GM18519 (cell line): ENCODE results near the gene DCHS1.
"Not testable (repeated sequence)": the region's sequence is repeated elsewhere in the genome, so short reads cannot be mapped to it uniquely, and the experiment has no call there.

Experiments used
- ATAC-seq: cut with Tn5 transposase; IDR thresholded peaks from one replicate; pipeline ENCODE4 v1.9.1; 2021; ENCODE audit warnings: mild to moderate bottlenecking, moderate library complexity; ENCODE audit not compliant: unreplicated experiment, low FRiP score

Gene DCHS1, protein sequence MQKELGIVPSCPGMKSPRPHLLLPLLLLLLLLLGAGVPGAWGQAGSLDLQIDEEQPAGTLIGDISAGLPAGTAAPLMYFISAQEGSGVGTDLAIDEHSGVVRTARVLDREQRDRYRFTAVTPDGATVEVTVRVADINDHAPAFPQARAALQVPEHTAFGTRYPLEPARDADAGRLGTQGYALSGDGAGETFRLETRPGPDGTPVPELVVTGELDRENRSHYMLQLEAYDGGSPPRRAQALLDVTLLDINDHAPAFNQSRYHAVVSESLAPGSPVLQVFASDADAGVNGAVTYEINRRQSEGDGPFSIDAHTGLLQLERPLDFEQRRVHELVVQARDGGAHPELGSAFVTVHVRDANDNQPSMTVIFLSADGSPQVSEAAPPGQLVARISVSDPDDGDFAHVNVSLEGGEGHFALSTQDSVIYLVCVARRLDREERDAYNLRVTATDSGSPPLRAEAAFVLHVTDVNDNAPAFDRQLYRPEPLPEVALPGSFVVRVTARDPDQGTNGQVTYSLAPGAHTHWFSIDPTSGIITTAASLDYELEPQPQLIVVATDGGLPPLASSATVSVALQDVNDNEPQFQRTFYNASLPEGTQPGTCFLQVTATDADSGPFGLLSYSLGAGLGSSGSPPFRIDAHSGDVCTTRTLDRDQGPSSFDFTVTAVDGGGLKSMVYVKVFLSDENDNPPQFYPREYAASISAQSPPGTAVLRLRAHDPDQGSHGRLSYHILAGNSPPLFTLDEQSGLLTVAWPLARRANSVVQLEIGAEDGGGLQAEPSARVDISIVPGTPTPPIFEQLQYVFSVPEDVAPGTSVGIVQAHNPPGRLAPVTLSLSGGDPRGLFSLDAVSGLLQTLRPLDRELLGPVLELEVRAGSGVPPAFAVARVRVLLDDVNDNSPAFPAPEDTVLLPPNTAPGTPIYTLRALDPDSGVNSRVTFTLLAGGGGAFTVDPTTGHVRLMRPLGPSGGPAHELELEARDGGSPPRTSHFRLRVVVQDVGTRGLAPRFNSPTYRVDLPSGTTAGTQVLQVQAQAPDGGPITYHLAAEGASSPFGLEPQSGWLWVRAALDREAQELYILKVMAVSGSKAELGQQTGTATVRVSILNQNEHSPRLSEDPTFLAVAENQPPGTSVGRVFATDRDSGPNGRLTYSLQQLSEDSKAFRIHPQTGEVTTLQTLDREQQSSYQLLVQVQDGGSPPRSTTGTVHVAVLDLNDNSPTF (N-terminal part only)

DNA sequence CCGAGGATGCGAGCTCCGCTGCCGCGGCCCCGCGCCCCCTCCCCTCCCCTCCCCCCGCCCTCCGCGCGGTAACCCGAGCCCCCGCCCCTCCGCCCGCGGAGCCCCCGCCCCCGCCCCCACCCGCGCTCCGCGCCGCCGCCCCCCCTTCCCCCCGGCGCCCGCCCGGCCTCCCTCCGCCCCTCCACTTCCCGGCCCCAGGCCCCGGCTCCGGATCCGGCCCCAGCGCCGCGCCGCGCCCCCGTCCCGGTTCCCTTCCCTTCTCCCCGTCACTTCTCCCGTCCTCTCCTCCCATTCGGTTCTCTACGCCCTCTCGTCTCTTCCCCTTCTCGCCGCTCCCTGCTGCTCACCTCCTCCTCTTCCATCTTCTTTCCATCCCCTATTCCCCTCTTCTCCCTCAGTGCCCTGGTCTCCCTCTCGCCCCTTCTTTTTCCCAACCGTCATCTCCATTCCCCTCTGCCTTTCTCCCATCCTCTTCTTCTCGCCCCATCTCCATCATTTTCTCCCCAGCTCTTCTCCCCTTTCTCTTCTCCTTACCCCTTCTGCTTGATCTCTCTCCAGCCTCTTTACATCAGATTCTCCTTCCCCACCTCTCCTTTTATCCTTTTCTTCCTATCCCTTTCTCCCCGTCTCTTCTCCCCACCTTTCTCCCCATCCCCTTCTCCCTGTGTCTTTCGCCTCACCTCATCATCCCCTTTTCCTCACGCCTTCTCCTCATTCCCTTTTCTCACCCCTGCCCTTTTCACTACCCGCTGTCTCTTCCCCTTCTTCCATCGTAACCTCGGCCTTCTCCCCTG lies at the start of gene DCHS1:
Gene DCHS1 (minus strand): TSS at position 20 of the 794 bp plus-strand sequence. CDS start 14,196 bp downstream, outside the sequence.
- ATAC-seq, result no peak

GRCh38 chr11:6703247-6704063 lies 47.8 kb upstream of the DCHS1 start:
- no peak for ATAC-seq

GRCh38 chr11:6701955-6702354 lies 46.3 kb upstream of the DCHS1 start:
- not testable (repeated sequence) for ATAC-seq

DNA sequence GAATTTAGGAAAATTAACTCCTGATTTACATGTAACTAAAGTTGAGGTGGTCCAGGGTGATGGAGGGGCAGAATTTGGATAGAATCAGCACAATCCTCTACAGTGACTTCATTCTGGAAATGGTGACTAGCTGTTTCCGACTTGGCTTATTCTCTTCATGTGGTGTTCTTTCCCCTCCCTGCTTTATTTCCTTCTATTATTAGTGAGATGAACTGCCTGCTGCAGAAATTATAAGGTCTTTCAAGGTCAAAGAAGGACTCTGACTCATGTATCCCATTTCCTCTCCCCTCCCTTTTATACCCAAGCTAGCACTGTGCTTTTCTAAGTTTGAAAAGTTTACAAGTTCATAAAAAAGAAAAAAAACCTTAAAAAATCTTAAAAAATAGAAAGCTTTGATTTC lies 39.8 kb upstream of the DCHS1 start:
- no peak for ATAC-seq

DNA sequence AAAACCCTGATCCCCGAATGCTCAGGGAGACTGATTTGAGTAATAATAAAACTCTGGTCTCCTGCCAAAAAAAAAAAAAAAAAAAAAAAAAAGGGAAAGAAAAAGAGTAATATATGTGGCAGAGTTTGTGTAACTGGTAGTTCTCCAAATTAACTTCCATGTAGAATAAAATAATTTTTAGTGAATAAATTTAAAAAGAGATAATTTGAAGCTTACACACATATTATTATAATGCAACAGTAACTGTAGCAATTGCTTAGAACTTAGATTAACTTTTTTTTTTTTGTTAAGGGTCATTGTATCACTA lies 38.6 kb upstream of the DCHS1 start:
- ATAC-seq, result no peak

DNA sequence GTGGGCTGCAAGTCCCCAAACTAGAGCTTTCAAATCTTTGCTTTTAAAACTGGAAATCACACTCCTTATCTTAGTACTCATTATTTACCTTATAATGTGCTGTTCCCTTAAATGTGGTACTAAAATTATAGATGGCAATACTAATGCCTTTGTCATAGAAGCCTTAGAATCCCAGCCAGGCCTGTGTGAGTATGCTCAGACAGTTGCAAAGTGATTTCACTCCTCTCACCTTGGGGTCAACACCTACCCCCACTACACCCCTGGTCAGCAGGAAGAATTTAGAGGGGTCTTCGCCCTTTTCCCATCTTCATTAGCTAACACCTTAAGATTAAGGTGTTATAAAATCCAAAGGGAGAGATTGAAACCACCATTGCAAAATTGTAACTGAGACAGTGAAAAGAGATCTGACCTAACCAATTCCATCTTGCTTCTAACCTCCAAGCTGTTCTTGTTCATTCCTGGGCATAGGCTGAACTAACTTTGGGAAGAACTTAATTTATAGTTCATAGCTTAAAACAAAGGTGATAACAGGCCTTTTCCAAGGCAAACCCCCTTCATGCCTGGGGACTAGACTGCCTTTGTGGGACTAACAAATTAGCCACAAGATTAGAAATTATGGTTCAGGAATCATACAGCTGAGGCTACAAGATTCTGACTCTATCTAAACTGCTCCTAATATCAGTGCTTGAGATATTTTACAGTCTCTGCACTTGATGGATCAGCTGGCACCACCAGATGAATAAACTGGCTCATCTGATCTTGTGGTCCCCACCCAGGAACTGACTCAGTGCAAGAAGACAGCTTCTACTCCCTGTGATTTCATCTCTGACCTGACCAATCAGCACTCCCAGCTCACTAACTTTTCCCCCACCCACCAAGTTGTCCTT lies 38.0 kb upstream of the DCHS1 start:
- ATAC-seq, result no peak

DNA sequence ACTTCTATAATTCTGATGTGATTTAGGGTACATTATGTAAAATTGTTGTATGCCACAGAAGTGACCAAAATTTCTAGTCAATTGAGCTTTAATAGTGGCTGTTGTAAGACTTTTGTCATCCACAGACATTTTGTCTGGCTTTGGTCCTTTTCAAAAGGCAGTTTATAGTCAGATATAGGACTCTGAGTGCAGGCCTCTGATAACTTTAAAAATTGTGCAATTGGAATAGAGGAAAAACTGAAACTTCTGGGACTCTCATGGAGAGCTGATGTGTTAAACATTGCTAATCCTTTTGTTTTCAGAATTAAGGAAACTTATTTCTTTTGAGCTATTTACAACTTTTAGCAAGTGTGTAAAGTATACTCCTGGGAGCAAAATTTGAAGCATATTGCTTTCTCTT lies 36.5 kb upstream of the DCHS1 start:
- ATAC-seq, result no peak

GRCh38 chr11:6690431-6691132 lies 35.0 kb upstream of the DCHS1 start:
- not testable (repeated sequence) for ATAC-seq

DNA sequence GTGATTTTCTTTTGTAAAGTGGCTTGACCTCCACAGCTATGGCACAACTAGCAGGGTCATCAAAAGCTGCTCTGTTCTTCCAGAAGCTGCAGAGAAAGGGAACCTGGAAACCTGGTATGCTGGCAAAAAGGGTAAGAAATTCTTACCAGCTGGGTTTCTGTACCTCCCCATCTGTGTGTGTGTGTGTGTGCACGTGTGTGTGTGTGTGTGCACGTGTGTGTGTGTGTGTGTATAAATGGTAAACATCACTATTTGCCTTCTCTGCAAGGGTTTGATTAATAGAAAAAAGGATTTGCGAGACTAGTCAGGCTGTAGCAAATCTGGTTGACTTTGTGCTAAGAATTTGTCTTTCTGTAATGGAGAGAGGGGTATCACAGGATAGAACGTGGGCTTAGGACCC lies 32.3 kb upstream of the DCHS1 start:
- ATAC-seq, result no peak

DNA sequence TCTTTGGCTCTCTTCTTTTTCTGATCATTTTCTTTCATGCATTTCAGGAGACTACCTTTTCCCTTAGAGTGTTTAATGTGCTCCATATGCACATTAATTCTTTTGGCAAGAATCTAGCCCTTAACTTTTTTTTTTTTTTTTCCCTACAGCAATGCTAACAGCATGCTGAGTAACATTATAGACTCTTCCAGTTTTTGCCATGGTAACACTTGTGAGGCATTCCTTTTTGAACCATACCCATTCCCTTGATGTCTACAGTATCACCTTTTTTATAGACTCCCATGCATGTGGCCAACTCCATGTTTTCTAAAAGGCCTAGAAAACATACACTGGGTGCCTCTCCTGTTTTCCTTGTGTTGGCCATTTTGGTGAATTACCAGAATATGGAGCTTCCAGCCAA lies 30.4 kb upstream of the DCHS1 start:
- ATAC-seq, result no peak

DNA sequence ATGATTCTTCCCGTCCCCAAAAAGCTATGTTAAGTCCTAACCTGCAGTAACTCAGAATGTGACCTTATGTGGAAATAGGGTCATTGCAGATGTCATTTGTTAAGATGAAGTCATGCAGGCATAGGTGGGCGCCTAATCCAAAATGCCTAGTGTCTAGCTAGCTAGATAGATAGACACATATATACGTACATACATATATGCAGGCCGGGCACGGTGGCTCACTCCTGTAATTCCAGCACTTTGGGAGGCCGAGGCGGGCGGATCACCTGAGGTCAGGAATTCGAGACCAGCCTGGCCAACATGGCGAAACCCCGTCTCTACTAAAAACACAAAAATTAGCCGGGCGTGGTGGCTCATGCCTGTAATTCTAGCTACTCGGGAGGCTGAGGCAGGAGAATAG lies 28.5 kb upstream of the DCHS1 start:
- not testable (repeated sequence) for ATAC-seq

GRCh38 chr11:6682936-6683861 lies 27.6 kb upstream of the DCHS1 start, which contains the start of gene MRPL17:
MRPL17 (minus strand) TSS chr11:6683340; CDS start chr11:6683296, 44 bp downstream.
- peak; percentile 85 for ATAC-seq

- no peak for ATAC-seq
Observed at GRCh38 chr11:6682591-6682935, 27.0 kb upstream of the DCHS1 start.

DNA sequence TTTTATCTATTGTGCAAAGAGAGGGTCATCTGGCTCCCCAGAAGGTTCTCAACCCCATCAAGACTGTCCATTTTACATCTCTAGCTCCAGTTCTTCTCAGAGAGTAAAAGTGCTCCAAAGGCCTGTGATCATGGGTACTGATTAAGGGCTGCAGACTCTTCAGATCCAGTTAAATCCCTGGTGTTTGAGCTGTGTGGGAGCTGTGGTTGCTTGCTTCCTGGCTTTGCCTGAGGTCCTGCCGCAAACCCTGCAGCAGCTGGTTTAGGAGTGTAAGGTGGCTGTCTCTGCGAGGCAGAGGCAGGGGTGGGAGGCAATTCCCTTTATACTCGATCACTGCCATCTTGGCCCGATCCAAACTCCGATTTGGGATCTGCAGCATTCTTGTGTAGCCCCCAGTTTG lies 26.3 kb upstream of the DCHS1 start:
- no peak for ATAC-seq

- no peak for ATAC-seq
Observed at GRCh38 chr11:6681505-6681904, 25.9 kb upstream of the DCHS1 start.

DNA sequence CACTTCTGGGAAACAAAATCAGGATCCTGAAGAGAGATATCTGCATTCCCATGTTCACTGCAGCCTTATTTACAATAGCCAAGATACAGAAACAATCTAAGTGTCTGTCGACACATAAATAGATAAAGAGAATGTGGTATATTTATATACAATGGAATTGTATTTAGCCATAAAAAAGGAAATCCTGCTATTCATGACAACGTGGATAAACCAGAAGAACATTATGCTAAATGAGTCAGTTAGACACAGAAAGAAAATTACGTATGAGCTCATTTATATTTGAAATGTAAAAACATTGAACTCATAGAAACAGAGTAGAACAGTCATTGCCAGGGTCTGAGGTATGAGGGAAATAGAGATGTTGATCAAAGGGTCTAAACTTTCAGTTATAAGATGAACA lies 21.4 kb upstream of the DCHS1 start:
- ATAC-seq, result no peak

DNA sequence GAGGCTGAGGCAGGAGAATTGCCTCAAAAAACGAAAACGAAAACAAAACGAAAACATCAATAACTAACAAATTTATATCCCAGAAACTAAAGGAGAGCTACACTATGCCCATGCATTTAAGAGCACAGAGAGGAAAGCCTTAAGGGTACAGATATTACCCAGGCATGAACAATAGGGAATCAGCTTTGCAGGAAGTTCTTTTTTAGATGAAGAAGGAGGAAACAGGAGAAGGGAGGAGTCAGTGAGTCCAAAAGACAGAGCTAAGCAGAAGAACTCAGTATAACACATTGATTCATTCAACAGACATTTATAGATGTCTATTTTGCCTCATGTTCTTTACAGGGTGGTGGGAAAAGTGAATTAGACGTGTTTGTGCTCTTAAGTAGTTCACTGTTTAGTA lies 19.3 kb upstream of the DCHS1 start:
- ATAC-seq, result no peak
